NCI-H1048 (cell line): ENCODE results near the gene ADGRF3.
"Not testable (repeated sequence)": the region's sequence is repeated elsewhere in the genome, so short reads cannot be mapped to it uniquely, and the experiment has no call there.

Experiments
- DNase-seq: peaks from one replicate; lab custom pipeline; 2025; lab: John Stamatoyannopoulos, UW

ADGRF3 gene

DNA sequence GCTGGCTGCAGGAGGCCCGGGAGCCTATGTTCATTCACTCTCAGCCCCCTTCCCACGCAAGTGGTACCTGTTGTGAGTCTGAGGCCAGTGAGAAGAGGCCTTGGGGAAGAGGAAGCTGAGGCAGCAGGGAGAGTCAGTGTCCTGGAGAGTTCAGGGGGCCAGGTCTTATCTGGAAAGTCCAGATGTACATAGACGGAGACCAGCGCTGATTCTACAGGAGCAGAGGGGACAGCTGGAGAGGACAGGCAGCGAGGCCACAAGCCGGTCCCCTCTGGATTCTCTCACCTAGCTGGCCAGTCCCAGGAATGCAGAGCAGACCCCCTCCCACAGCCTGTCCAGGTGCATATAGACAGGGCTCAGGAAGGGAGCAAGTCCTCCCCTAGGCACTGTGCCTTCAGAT, 29.7 kb downstream of the ADGRF3 start:
- DNase-seq = no peak

DNA sequence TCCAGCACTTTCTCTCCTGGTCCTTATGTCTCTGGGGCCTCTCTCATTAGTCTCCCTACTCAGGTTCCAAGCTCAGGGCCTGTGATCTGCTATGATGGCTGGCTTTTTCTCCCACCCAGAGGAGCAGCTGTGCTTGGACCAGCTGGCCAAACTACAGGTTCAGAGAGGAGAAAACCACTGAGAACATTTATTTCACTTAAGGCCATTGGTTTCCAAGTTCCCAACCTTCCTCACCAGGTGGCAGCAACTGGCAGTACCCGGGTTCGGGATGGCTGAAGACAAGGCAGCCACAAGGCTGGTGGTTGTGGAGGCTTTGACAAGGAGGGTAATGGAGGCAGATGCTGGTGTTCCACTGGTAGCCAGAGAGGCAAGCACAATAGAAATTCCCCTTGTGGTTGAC, 30.5 kb downstream of the ADGRF3 start:
- DNase-seq = no peak

DNA sequence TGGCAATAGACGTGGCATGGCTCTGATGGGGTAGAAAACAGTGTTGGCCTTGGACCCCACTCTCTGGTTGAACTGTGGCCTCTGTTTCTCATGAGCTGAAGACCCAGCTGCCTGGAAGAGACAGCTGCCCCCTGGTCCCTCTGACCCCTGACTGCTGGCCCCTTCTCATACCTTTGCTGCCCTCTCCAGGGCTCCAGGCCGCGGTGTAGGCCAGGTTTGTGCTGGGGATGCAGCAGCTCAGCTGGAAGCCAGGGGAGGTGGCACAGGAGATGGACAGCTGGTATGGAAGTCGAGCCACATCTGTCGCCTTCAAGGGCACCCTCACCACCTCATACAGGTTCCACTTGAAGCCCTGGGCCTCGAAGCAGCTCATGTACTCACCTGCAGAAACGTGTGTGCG, 32.3 kb downstream of the ADGRF3 start:
- no peak for DNase-seq

DNA sequence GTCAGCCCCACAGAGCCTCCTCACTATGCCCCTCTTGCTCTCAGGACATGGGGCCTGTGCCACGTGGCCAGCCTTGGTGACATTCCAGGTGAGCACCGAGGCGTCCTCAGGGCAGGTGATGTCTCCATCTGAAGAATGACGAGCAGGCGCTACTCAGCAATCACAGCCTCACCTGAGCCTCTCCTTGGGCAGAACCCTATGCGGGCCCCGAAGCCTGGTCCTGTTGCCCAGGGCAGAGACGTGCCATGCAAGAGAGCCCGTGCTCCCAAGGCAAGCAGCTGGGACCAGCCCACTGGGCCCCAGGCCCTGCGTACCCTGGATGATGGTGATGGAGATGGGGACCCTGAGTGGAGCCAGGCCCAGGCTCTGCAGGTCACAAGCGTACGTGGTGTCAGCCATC, 33.1 kb downstream of the ADGRF3 start:
- DNase-seq = no peak

DNA sequence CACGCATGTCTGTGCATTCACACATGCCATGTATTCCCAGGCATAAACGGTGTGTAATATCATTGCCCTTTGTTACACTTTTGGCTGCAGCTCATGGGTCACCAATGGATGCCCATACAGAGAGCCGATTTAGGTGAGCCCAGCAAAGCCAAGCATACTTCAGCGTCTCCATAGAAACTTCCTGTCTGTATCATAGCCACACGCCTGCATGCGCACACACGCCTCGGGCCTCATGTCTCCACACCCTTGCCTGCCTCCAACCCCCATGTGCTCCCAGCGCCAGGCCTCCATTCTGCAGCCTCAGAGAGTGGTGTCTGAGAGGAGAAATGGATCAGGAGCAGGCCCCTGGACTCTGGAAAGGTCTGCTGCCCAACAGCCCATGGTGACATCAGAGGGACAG, 34.1 kb downstream of the ADGRF3 start:
- DNase-seq = no peak

DNA sequence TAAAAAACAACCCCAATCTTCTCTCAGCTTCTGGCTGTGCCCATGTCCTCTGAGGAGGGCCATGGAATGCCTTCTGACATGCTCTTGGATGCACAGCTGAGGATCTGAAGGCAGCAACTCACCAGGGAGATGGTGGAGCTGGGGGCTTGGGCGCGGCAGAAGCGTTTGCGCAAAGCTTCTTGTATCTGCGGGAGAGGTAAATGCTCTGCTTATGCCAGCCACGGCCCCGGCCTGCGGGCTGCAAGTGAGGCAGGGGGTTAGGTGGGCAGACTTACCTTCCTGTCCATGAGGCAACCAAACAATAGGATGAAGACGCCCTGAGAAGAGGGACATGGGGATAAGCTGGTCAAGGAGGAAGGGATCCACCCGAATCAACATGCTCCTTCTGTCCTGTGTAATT, 36.7 kb downstream of the ADGRF3 start:
- DNase-seq = no peak

DNA sequence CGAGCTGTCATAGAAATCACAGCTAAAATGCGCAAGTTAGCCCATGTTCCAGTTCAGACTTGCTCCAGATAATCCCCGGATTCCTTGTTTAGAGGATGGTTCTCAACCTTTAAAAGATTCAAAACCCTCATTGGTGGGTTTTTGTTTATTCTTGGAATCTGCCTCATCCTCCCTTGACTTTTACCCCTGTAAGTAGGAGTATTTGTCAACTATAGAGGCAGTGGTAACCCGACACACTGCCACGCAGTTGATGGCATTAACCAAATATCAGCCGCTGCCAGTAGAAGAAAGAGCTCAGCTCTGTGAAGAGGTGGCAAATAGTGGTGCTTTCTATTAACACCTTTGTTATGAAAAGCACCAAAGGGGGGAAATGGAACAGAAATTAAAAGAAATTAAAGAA, 41.0 kb downstream of the ADGRF3 start:
- DNase-seq = no peak

DNA sequence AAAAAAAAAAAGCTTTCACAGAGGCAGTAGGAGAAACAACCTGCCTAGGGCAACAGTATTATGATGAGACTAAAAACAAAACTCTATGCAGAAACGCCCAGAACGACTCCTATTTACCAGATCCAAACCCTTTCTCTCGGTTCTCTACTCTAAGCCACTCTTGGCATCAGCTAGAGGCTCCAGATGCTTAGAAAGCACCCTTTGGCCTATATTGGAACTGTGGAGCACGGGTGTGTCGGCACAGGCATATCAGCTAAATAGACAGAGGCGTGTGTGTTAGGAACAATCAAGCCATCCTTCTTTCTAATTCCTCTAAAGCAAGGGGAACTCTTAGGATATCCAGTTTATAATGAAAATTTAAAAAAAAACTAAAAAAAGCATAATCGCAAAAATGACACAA, 41.5 kb downstream of the ADGRF3 start:
- not testable (repeated sequence) for DNase-seq

DNA sequence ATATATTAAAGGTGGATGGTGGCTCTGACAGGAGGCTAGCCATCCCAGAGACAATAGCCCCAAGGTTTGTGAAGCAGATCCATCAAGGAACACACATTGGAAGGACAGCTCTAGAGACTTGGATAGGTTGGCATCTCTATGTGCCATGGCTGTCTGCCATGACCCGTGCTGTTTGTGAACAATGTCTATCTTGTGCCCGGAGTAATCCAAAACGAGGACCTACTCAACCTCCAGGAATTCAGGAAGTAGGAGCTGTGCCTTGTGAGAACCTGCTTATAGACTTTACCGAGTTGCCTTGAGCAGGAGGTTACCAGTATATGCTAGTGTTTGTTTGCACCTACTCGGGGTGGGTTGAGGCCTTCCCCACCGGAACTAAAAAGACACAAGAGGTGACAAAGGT, 43.7 kb downstream of the ADGRF3 start:
- no peak for DNase-seq

DNA sequence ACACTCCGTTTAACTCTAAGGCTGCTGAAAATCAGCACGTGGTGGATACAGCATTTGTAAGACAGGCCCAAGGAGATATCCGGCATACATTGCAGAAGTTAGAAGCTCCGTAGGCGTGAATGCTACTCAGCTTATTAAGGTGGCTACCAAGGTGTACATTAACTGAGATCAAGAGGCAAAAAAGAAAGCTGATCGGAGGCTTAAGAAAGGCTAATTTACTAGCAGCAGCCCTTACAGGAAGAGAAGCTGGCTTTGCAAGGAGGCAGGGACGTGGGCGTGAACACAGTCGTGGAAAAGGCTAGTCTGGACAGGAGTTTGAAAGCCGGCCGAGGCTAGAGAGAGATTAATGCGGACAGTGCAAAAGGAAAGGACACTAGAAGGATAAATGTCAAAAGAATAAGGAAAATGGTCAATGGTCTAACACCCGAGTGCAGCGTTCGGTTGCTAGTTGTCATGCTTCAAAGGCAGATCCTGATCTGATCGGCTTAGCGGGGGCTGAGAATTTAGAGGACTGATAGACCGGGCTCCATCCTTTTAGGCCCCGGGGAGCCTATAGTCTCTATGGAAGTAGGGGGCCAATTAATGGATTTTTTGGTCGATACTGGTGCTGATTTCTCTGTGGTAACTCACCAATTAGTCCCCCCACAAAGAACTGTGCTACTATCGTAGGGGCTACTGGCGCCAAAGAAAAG, 46.2 kb downstream of the ADGRF3 start:
- DNase-seq = no peak

DNA sequence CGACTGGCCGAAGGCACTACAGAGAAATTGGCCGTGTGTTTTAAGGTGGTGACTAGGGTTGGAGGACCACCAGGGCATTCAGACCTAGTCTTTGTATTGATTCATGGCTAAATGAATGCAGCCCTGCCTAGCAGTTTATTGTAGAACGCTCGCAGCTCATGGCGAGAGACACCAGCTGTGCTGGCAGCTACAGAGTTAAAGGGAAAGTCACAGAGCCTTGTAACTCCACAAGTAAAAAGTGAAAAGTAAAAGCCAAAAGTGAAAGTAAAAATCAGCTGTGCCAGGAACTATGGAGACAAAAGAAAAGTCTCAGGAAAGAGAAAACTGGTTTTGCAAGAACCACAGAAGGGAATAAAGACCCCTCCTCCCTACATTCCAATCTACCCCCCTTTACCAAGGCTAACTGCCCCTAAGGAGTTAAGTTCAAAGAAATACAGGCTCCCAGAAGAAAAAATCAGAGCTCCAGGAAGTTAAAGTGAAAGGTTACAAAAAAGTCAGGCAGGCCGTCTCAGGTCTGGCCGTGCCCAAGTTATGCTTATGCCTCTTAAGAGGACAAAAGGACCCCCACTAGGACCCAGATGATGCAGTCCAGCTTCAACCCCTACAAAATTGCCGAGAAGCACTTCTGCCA, 47.0 kb downstream of the ADGRF3 start:
- DNase-seq = peak; percentile 19

DNA sequence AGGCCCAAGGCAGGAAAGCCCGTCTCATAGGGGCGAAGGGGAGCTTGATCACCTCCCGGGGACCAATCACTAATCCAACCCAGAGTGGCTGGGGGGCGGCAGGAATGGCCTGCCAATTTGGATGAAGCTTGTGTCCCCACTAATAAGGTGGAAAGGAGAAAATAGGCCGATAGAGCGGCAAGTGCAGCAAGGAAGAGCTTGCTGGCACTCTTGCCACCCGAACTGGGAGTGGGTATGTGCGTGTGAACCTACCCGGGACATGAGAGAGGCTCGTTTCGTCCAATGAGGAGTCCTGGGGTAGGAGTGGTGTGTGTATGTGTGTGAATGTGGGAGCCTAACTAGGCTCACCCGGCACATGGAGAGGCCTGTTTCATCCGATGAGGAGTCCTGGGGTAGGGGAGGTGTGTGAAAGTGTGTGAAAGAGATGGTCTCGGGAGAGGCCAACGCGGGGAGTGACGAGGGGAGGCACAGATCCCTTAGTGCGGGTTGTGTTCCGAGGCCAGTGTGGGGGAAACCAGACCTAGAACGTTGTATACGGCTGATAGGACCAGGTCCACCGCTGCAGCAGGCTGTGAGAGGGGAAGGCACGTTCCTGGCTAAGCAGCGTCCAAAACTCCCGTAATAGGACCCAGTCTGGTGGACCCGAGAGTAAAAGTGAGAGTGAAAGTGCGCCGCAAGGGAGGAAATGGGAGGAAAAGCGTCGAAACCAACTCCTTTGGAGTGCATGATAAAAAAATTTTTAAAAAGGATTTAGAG, 47.8 kb downstream of the ADGRF3 start:
- no peak for DNase-seq

DNA sequence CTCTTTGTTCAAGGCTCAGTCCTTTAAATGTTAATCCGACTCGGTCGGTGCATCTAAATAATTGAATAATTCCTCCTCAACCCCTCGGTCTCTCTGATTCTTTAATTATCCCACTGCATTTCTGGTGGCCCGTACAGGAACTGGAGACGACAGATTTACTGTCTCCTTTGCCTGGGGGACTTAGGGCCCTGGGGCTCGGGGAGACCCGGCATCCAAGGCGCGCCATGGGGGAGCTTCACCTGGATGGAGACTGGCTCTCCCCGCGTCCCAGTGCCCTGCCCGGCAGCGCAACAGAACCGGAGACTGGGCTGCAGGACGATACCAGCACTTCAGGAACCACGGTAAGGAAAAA, 48.3 kb downstream of the ADGRF3 start:
- no peak for DNase-seq

DNA sequence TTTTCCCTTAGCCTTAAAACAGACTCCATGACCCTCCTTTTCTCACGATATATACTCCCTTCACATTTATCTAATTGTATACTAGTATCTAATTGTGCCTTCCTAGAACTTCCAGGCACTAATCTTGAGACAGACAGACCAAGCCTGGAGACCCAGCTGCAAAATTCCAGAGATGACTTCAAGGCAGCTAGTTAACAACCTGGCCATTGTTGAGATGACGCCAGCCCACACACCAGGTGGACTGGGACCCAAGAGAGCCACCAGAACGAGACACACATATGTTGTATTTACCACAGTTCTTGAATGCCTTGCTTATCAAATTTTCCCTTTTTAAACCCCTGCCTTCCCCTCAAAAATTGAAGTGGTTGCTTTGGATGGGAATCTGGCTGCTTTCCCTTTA, 49.5 kb downstream of the ADGRF3 start:
- DNase-seq = no peak

DNA sequence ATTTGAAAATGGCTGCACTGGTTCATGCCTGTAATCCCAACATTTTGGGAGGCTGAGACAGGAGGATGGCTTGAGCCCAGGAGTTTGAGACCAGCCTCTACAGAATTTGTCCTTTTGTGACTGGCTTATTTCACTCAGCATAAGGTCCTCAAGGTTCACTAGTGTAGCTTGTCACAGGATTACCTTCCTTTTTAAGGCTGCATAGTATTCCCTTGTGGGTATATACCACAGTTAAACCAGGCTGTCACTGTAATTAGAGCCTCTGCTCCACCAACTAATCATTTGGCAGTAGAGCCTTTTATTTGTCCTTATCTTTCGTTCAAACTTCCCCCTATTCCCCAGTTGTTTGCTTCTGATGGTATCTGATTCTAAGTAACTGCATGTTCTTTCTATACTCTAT, 51.1 kb downstream of the ADGRF3 start:
- DNase-seq = no peak

DNA sequence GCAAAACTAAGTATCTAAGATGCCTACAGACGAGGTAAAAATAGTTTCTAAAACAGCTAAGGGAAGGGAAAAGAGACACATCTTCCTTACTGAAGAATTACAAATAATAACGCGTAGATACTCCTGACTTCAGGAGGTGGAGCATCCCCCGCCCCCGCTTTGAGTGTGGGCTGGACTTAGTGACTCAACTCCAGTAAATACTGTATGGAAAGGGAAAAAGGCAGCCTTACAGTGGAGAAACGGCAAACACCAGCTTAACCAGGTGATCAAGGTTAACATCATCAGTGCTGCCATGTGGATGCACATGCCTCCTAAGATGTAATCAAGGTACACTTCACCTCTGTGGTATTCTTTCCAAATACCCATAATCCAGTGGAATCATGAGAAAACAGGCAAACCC, 53.9 kb downstream of the ADGRF3 start:
- no peak for DNase-seq

DNA sequence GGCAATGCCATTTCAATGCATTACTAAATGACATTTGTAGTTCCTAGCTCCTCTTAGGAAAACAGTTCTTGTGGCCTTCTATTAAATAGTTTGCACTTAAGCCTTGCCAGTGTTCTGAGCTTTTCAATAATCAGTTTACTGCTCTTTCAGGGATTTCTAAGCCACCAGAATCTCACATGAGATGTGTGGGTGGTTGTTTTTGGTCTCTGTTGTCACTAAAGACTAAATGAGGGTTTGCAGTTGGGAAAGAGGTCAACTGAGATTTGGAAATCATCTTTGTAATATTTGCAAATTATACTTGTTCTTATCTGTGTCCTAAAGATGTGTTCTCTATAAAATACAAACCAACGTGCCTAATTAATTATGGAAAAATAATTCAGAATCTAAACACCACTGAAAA, 56.6 kb downstream of the ADGRF3 start:
- DNase-seq = no peak

DNA sequence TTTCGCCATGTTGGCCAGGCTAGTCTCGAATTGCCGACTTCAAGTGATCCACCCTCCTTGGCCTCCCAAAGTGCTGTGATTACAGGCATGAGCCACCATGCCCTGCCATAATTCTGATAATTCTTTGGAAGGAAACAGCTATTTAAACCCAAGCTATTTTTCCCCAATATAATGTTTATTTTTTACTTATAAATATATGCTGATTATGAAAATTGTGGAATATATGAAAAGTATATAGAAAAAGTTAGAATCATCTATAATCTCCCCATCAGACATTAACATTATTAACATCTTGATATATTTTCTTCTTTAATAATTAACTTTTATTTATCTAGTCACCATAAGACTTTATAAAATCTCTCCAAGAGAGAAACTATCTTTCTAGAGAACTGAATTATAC, 60.7 kb downstream of the ADGRF3 start:
- no peak for DNase-seq

DNA sequence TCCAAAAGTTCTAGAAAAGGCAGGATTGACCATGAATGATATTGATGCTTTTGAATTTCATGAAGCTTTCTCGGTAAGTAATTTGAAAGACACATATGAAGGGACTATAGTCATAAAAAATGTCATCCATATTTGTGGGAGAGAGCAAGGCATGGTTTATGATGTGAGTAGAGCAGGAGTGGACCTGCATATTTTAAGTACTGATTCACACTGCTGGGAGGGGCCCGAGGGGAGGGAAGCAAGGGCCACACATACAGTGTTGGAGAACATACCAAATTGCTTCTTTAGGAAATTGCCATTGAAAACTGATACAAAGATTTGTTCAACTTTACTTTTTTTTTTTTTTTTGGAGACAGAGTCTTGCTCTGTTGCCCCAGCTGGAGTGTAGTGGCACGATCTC, 62.5 kb downstream of the ADGRF3 start:
- DNase-seq = no peak

DNA sequence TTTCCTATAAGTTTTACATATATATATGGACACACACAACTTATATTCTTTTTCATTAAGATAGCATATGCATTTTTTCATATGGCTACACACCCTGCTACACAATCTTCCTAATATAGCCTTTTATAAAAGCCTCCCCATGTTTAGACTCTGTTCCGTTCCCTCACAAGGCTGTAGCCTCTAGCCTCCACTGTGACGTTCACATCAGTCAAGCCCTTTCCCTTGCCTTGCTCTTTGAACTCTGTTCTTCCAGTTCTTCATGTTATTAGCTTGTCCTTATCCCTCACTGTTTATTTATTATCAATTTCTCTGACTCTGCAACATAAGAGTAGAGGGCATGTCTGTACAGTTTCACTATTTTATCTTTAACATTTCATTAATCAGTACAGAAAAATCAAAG, 63.0 kb downstream of the ADGRF3 start:
- DNase-seq = no peak

DNA sequence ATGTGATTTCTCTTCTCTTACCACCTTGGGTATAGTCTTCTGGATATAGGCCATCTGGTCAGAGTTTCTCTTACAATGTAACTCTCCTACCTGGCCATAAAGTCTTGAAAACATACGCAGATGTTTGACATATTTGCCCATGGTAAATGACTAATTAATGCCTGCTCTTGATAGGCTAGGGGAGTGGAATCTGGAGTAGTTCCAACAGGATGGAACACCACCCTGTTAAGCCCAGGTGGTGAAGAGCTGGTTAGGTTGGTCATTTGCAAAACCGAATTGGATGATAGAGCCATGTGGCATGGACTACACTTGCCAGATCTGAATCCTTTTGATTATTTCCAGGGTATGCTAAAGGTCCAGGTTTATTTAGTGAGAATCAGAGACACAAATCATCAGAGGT, 65.4 kb downstream of the ADGRF3 start:
- no peak for DNase-seq

DNA sequence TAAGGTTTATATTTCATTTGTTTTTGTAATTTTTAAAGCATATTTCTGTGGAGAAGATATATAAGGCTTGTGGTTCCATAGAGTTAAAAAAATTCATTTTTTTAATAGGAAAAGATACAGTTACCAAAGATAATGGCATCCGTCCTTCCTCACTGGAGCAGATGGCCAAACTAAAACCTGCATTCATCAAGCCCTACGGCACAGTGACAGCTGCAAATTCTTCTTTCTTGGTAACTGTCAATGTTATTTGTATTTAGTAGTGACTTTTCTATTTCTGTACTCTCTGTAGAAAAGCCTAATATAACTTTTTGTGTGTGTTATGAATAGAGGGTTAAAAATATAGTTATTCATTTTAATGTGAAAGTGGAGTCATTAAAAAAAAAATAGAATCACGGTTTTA, 66.7 kb downstream of the ADGRF3 start:
- no peak for DNase-seq

DNA sequence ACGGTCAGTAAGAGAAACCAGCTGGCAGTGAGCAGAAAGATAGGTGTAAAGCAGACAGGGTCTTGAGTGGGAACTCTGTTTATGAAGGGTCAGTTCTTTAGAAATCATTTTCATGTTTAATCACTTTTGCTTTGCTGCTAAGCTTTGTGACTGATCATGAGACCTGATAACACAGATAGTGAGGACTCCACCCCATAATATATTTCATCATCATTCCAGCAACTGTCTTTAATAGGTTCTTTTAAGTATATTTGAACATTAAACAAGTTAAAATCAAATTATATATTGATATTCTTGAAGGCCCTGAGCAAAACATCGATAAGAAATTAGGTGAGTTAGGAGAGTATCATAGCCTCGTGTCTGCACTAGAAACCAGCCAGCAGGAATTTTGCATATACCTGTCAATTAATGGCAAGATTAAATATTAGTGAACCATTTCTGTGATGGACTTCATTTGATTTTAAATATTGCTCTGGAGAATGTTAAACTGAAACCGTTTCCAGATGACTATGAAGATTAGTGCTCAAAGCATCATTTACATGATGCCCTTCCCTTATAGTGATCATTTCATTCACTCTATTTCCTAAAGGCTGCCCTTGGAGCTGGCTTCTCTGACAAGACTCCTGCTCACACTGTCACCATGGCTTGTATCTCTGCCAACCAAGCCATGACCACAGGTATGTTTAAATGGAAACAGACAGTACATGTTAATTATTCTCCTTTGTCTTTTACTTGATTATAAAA, 69.9 kb downstream of the ADGRF3 start:
- no peak for DNase-seq
